Neural crest cell (in vitro differentiated cells): ENCODE measurements around the gene PARP14. TPM values are rescaled to one million over a fixed set of nuclear protein-coding genes. Genes with fewer than 3 reads are reported as not detected.
"Not testable (repeated sequence)": the region's sequence is repeated elsewhere in the genome, so short reads cannot be mapped to it uniquely, and the experiment has no call there.

Experiments used
- DNase-seq: peaks from one replicate; pipeline ENCODE4 v3.0.0; 2021; ENCODE audit warnings: low read depth, mixed read lengths, low spot score
- H3K27ac Mint-ChIP-seq: one replicate; pipeline ENCODE4 v1.8.0; 2021; ENCODE audit warnings: mild to moderate bottlenecking, mixed read lengths; ENCODE audit not compliant: unreplicated experiment
- H3K27me3 Mint-ChIP-seq: 2 replicates; pipeline ENCODE4 v1.8.0; 2021; ENCODE audit warnings: low read depth, mild to moderate bottlenecking, mixed read lengths
- H3K36me3 Mint-ChIP-seq: 2 replicates; pipeline ENCODE4 v1.8.0; 2021; ENCODE audit warnings: low read depth, mild to moderate bottlenecking, mixed read lengths
- H3K4me1 Mint-ChIP-seq: 2 replicates; pipeline ENCODE4 v1.8.0; 2021; ENCODE audit warnings: mixed read lengths
- H3K4me3 Mint-ChIP-seq: one replicate; pipeline ENCODE4 v1.8.0; 2021; ENCODE audit warnings: mild to moderate bottlenecking, mixed read lengths
- H3K9me3 Mint-ChIP-seq: 2 replicates; pipeline ENCODE4 v1.8.0; 2021; ENCODE audit warnings: mixed read lengths
- CTCF ChIP-seq: fragments of 200-600 bp; sonication (generic); conservative IDR thresholded peaks from 2 replicates; pipeline ENCODE4 v1.5.0; 2021; ENCODE audit warnings: antibody characterized with exemption, mild to moderate bottlenecking
- total RNA-seq: library from RNA; stranded (reverse); gene quantifications from 2 replicates; pipeline ENCODE4 v1.2.1, GENCODE V29; 2021

PARP14 gene
- total RNA-seq, 1 donor from 2014 or later: 6.6 TPM

GRCh38 chr3:122743581-122744120 lies 63.0 kb downstream of the PARP14 start:
- no peak for TF ChIP-seq CTCF
- DNase-seq: no peak
- H3K9me3 Mint-ChIP-seq: peaks cover 19% of the 10 kb centered on the region
- H3K4me3 Mint-ChIP-seq: no peak overlapping the region
- peaks cover 52% of the 10 kb centered on the region for H3K36me3 Mint-ChIP-seq
- H3K4me1 Mint-ChIP-seq: no peaks in the 10 kb centered on the region
- H3K27me3 Mint-ChIP-seq: no peaks in the 10 kb centered on the region
- H3K27ac Mint-ChIP-seq: no peak overlapping the region

GRCh38 chr3:122745369-122746021 lies 64.9 kb downstream of the PARP14 start:
- H3K4me1 Mint-ChIP-seq: no peaks in the 10 kb centered on the region
- peaks cover 17% of the 10 kb centered on the region for H3K9me3 Mint-ChIP-seq
- DNase-seq: no peak
- no peak overlapping the region for H3K27ac Mint-ChIP-seq
- peaks cover 41% of the 10 kb centered on the region for H3K36me3 Mint-ChIP-seq
- TF ChIP-seq CTCF: no peak
- H3K27me3 Mint-ChIP-seq: no peaks in the 10 kb centered on the region
- H3K4me3 Mint-ChIP-seq: no peak overlapping the region

GRCh38 chr3:122747295-122747694 lies 66.7 kb downstream of the PARP14 start:
- Mint-ChIP-seq H3K36me3 (peaks cover 32% of the 10 kb centered on the region), H3K9me3 (peaks cover 15% of the 10 kb centered on the region)
- H3K27ac Mint-ChIP-seq, H3K27me3 Mint-ChIP-seq, H3K4me3 Mint-ChIP-seq, DNase-seq, H3K4me1 Mint-ChIP-seq: not testable (repeated sequence)

- no peaks in the 10 kb centered on the region for H3K4me1 Mint-ChIP-seq
- no peak overlapping the region for H3K27ac Mint-ChIP-seq
- no peak for TF ChIP-seq CTCF
- H3K27me3 Mint-ChIP-seq: no peaks in the 10 kb centered on the region
- H3K4me3 Mint-ChIP-seq: no peak overlapping the region
- peaks cover 10% of the 10 kb centered on the region for H3K9me3 Mint-ChIP-seq
- peaks cover 32% of the 10 kb centered on the region for H3K36me3 Mint-ChIP-seq
- DNase-seq: no peak
These were observed 67.7 kb downstream of the PARP14 start for GRCh38 chr3:122748347-122748746.

GRCh38 chr3:122754929-122755328 lies 74.3 kb downstream of the PARP14 start:
- H3K27ac Mint-ChIP-seq: no peak overlapping the region
- peaks cover 16% of the 10 kb centered on the region for H3K36me3 Mint-ChIP-seq
- DNase-seq: no peak
- H3K4me3 Mint-ChIP-seq: no peak overlapping the region
- peaks cover 2% of the 10 kb centered on the region for H3K9me3 Mint-ChIP-seq
- H3K4me1 Mint-ChIP-seq: no peaks in the 10 kb centered on the region
- peak; percentile 72 for TF ChIP-seq CTCF
- H3K27me3 Mint-ChIP-seq: no peaks in the 10 kb centered on the region

- TF ChIP-seq CTCF: no peak
- Mint-ChIP-seq H3K27me3 (no peaks in the 10 kb centered on the region), H3K4me3 (no peak overlapping the region), H3K9me3 (peaks cover 2% of the 10 kb centered on the region), H3K4me1 (no peaks in the 10 kb centered on the region), H3K27ac (no peak overlapping the region), H3K36me3 (peaks cover 16% of the 10 kb centered on the region)
- no peak for DNase-seq
These were observed 74.9 kb downstream of the PARP14 start for GRCh38 chr3:122755491-122755890.
